ENCODE results near the gene LAMA4.

Gene LAMA4

DNA sequence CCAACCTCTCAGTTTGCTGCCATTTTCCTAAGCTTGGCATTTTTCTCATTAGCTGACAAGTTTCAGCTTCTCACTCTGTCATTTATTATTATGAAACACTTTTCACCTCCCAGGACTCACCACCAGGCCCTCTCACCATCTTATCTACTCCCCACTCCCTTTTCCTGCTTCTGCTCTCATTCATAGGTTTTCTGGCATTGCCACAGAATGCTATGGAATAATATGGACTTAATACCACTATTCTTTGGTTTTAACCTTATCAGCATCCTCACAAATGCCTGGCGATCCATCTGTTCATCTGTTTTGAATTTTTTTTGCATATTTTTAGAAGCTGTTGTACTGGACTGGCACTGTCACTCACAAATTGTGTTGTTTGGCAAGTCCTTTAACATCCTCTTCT is 16.4 kb upstream of the LAMA4 start:
- FAIRE-seq = no peak

GRCh38 chr6:112269979-112270566 is 15.7 kb upstream of the LAMA4 start:
- FAIRE-seq = no peak

GRCh38 chr6:112269114-112269513 is 14.7 kb upstream of the LAMA4 start:
- FAIRE-seq = no peak

GRCh38 chr6:112268654-112269053 is 14.3 kb upstream of the LAMA4 start:
- no peak for FAIRE-seq

- no peak for FAIRE-seq
These were observed 13.7 kb upstream of the LAMA4 start for GRCh38 chr6:112268019-112268418.

- no peak for FAIRE-seq
These were observed 12.0 kb upstream of the LAMA4 start for GRCh38 chr6:112266331-112266730.

GRCh38 chr6:112259337-112259675 is 4.9 kb upstream of the LAMA4 start:
- FAIRE-seq = no peak

GRCh38 chr6:112258642-112259336 is 4.4 kb upstream of the LAMA4 start:
- FAIRE-seq = no peak

- FAIRE-seq = no peak
These were observed 3.0 kb upstream of the LAMA4 start for GRCh38 chr6:112257178-112257855.

- no peak for FAIRE-seq
These were observed 554 bp upstream of the LAMA4 start for GRCh38 chr6:112254921-112255320.

DNA sequence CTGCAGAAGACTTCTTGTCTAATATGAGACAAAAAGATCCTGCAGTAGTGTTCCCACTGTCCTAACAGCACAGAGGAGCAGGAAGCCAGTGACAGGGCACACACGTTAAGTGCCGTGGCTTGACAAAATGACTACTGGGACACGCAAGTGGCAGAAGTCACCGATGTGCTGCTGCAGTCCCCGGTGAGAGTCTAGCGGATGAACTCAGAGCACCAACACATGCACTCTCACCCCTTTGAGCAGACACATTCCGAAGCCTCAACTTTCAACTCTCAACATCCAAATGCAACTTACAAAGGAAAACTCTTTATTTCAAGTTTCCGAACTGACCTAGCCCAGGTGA is 898 bp downstream of the LAMA4 start:
- FAIRE-seq = no peak

DNA sequence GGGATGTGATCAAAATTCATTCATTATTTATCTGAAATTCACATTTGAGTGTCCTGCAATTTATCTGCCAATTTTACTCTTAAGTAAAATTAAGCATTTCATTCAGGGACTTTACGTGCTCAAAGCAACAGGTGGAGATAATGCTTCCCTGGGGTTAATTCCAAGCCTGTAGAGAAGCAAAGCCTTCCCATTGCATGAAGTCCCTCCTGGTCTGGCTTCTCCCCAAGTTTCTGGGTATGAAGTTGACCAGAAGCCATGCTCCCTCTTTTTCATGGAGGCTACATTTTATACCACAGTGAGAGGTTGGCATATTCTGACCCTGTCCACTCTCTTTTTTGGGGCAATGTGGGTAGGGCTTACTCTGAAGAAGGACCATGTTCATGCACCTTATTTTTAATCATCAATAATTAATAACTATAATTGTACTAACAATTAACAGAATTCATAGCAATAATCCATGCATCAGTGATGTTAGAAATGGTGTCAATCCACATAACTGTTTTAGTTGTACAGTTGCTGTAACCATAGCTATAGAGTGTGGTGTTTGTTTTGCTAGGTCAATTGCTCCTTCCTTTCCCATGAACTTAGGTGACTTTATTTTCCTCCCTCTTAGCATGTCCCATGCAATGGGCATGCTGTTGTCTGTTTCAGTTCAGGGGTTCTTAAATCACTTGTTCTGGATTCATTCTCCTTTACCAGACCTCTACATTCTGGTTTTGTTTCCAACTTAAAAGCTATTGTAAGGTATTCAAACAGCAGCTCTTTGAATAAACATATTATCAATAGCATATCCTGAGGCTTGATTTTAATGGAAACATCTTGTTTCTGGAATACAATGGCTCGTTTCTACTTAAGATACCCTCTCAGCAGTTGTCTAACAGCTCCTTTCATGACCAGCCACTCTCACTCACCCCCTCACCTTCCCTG is 1.5 kb downstream of the LAMA4 start:
- no peak for FAIRE-seq

DNA sequence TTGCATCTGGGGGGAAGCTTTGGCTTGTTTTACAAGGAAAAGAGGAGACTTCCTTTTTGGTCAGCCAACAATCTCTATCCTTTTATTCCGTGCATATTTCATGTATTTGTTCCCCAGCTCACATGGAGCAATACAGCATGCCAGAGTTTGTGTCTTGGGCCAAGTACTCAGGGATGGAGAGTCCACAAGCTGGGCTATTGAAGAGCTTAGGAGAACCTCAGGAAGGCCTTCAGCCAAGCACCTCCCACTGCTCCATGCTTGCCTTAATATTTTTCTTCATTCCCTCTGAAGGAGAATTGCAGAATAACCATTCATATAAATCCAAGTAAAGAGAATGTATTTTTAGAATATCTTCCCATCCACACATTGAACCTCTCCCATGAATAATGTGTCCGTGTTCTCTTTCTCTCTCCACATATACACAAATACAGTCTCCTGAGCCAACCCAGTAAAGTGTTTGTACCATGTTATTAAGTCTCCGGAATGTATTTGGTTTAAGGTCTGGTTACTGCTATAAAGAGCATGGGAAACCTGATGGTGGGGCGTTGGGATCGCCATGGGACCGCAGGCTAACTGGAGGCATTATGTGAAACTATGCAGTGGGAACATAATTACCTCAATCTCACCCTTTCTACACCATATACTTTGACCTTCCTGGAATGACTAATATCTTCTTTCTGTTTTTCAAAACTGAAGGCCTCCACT is 3.0 kb downstream of the LAMA4 start:
- FAIRE-seq = no peak

- no peak for FAIRE-seq
These were observed 4.9 kb downstream of the LAMA4 start for GRCh38 chr6:112249489-112249888.

DNA sequence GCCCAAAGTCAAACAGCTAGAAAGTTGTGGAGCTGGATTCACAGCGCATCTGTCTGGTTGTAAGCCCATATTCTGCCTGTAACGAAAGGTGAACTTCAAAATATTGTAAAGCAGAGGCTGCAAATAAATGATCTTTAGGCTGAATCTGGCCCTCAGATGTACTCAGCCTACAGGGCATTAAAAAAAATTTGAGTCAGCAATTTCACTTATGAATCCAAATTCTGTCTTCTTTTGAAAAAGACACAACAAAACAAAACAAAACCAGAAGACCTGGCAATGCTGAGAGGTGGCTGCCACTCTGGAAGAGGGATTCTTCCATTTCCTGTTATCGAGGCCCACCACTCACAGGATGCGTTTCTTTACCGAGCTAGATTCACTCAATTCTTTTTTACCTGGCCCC is 7.1 kb downstream of the LAMA4 start:
- no peak for FAIRE-seq

DNA sequence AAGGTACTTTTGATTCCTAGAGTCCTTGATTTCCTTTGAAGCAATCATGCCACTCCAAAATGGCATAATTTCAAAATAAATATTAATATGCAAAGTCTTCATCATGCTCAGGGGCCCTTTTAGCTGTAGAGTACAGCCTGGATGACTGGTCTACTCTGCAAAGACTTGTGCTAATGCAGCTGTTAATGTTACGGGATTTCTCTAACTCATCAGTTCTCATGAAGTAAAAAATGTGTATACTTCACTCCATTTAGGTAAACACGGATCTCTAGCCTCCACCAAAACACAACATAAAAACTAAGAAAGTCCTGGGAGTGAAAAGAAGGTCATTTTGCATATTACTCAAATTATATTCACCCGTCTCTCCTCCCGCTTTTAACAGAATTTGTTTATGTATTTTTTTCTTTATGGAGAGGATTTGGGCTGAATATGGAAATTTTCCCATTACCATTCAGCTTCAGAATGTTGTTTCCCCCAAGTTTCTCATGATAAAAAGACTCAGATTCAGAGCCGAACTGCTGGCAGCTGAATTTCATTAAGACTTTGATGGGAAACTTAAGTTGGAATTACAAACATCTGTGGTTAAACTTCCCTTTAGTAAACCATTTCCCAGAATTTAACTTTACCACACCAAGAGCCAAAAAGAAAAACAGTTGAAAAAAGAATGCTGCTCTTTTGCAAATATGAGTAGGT is 8.7 kb downstream of the LAMA4 start:
- FAIRE-seq = no peak

DNA sequence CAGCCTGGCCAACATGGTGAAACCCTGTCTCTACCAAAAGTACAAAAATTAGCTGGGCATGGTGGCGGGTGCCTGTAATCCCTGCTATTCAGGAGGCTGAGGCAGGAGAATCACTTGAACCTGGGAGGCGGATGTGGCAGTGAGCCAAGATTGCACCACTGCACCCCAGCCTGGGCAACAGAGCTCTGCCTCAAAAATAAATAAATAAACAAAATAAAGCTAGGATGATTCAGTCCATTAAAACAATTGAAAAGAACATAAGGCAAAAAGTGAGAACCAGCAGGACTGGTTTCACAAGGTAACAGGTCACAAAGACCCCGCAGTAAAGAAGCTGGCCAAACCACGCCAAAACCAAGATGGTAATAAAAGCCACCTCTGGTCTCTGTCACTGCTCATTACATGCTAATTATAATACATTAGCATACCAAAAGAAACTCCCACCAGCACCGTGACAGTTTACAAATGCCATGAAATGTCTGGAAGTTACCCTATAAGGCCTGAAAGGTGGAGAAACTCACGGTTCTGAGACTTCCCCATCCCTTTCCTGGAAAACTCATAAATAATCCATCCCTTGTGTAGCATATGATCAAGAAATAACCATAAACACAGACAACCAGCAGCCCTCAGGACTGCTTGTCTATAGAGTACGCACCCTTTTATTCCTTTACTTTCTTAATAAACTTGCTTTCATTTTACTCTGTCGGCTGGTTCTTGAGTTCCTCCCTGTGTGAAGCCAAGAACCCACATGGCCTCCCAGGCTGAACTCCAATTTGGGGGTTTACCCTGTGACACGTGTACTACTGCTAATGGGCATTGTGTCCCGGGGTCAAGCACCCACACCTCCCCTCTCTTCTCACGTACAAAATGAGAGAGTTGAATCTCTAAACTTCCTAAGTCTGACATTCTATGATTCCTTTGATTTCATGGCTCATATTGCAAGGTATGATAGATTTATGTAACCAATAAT is 10.2 kb downstream of the LAMA4 start:
- FAIRE-seq = no peak

GRCh38 chr6:112241820-112242429 is 12.4 kb downstream of the LAMA4 start:
- FAIRE-seq = no peak

DNA sequence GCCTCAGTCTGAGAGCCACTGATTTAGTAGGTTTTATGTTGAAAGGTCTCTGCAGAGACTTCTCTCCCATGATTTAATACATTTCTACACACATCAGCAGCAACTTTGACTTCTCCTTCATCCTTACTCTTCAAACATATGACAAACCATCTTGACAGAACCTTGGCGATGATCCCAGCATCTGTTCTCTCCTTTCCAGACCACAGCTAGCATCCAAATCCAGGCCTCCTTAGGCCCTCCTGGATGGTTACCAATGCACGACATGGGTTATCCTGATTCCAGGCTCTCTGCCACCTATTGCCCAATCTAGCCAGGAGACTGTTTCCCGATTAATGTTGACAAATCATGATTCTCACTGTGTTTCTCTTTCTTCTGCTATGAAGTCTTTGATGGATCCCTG is 16.8 kb downstream of the LAMA4 start:
- no peak for FAIRE-seq

DNA sequence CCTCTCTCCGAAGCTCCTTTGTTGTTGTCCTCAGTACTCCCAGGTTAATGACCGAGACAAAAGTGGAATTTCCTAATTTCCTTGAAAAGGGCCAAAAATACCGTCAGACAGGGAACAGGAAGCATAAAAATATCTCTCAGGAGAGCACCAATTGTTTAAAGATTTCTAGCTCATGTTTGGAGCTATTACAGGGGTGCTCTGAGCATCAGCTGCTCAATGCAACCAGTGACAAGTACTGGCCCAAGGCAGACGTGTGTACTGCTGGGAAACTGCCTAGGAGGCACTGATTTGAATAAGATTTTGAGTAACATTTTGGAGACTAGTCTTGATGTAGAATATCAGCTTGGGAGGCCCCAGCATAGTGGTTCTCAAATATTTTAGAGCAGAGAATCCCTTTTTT is 17.3 kb downstream of the LAMA4 start:
- no peak for FAIRE-seq

- FAIRE-seq = no peak
These were observed 18.4 kb downstream of the LAMA4 start for GRCh38 chr6:112235956-112236355.

Data from A204.1 (cell line).